Thoracic aorta (tissue), 2 donors: Measurements from ENCODE around the gene GAST. TPM values are rescaled to one million over a fixed set of nuclear protein-coding genes. Genes with fewer than 3 reads are reported as not detected.
"Not testable (repeated sequence)": the region's sequence is repeated elsewhere in the genome, so short reads cannot be mapped to it uniquely, and the experiment has no call there.

Source experiments
- ATAC-seq: fragments of 150-250 bp; one replicate; pipeline ENCODE4 v1.8.0; 2017; ENCODE audit warnings: low read depth; ENCODE audit not compliant: insufficient number of reproducible peaks, low FRiP score
- DNase-seq: peaks from one replicate; pipeline ENCODE4 v3.0.0-alpha.2; 2020; ENCODE audit warnings: low spot score
- H3K27ac ChIP-seq, 2 donors: fragments of 200-600 bp; sonication (generic); 1 replicate in 1 of 2; 2 replicates in 1 of 2; pipeline ENCODE4 v1.5.1; 2016; ENCODE audit warnings: mild to moderate bottlenecking in 2 of 2, moderate library complexity in 2 of 2
- H3K27me3 ChIP-seq: fragments of 200-600 bp; sonication (generic); replicated peaks from 2 replicates; pipeline ENCODE4 v1.6.0; 2016; ENCODE audit warnings: mild to moderate bottlenecking; ENCODE audit not compliant: insufficient read depth
- H3K36me3 ChIP-seq: fragments of 200-600 bp; sonication (generic); one replicate; pipeline ENCODE4 v1.5.1; 2016
- H3K4me1 ChIP-seq, 2 donors: fragments of 200-600 bp; sonication (generic); 1 replicate in 1 of 2; 2 replicates in 1 of 2; pipeline versions ENCODE4 v1.5.1 to v1.6.0; 2016; ENCODE audit warnings: low read depth in 2 of 2, mild to moderate bottlenecking in 1 of 2; ENCODE audit not compliant: control insufficient read depth in 1 of 2
- H3K4me3 ChIP-seq: fragments of 200-600 bp; sonication (generic); 2 replicates; pipeline ENCODE4 v1.5.1; 2016; ENCODE audit warnings: mild to moderate bottlenecking
- H3K9me3 ChIP-seq: fragments of 200-600 bp; sonication (generic); 2 replicates; pipeline ENCODE4 v1.5.1; 2016
- CTCF ChIP-seq: fragments of 200-600 bp; sonication (generic); IDR thresholded peaks from one replicate; pipeline ENCODE4 v1.5.1; 2019; ENCODE audit warnings: antibody characterized with exemption
- total RNA-seq, 2 donors: library from RNA; depleted of rRNA; stranded (reverse); fragments of >200 nt; gene quantifications; one replicate each; pipeline versions ENCODE4 v1.1.0 to v1.2.3, GENCODE V29; 2016

The GAST gene
- total RNA-seq, 2 donors from 2014 or later = not detected

GRCh38 chr17:41681776-41682175 lies 30.4 kb upstream of the GAST start:
- no peak for TF ChIP-seq CTCF
- no peak for DNase-seq
- no peak for ATAC-seq
- no peaks in the 10 kb centered on the region for H3K27me3 ChIP-seq
- H3K9me3 ChIP-seq = no peaks in the 10 kb centered on the region
- no peak overlapping the region for H3K27ac ChIP-seq
- H3K4me3 ChIP-seq = no peak overlapping the region
- H3K36me3 ChIP-seq = no peaks in the 10 kb centered on the region
- H3K4me1 ChIP-seq = no peaks in the 10 kb centered on the region

GRCh38 chr17:41682631-41683030 lies 29.5 kb upstream of the GAST start:
- TF ChIP-seq CTCF = no peak
- no peaks in the 10 kb centered on the region for H3K4me1 ChIP-seq
- no peaks in the 10 kb centered on the region for H3K9me3 ChIP-seq
- DNase-seq = no peak
- no peak overlapping the region for H3K4me3 ChIP-seq
- H3K27me3 ChIP-seq = no peaks in the 10 kb centered on the region
- H3K36me3 ChIP-seq = no peaks in the 10 kb centered on the region
- ATAC-seq = no peak
- H3K27ac ChIP-seq = no peak overlapping the region

- H3K9me3 ChIP-seq = no peaks in the 10 kb centered on the region
- no peak for ATAC-seq
- peaks cover 0 to 3% of the 10 kb centered on the region in 2 donors for H3K4me1 ChIP-seq
- no peak overlapping the region for H3K4me3 ChIP-seq
- no peak for TF ChIP-seq CTCF
- no peak for DNase-seq
- H3K27me3 ChIP-seq = no peaks in the 10 kb centered on the region
- no peak overlapping the region for H3K27ac ChIP-seq
- no peaks in the 10 kb centered on the region for H3K36me3 ChIP-seq
Observed at GRCh38 chr17:41683441-41684007, 28.6 kb upstream of the GAST start.

- no peaks in the 10 kb centered on the region for H3K9me3 ChIP-seq
- TF ChIP-seq CTCF = no peak
- H3K4me1 ChIP-seq = peaks cover 0 to 3% of the 10 kb centered on the region in 2 donors
- H3K4me3 ChIP-seq = no peak overlapping the region
- no peak for ATAC-seq
- no peaks in the 10 kb centered on the region for H3K27me3 ChIP-seq
- no peaks in the 10 kb centered on the region for H3K36me3 ChIP-seq
- DNase-seq = no peak
- no peak overlapping the region for H3K27ac ChIP-seq
Observed at GRCh38 chr17:41684035-41684434, 28.1 kb upstream of the GAST start.

GRCh38 chr17:41685753-41686152 lies 26.4 kb upstream of the GAST start:
- not testable (repeated sequence) for H3K9me3 ChIP-seq, H3K27ac ChIP-seq, H3K27me3 ChIP-seq, ATAC-seq, DNase-seq, H3K4me3 ChIP-seq
- Histone ChIP-seq H3K36me3 (peaks cover 11% of the 10 kb centered on the region), H3K4me1 (peaks cover 10 to 12% of the 10 kb centered on the region in 2 donors)

DNA sequence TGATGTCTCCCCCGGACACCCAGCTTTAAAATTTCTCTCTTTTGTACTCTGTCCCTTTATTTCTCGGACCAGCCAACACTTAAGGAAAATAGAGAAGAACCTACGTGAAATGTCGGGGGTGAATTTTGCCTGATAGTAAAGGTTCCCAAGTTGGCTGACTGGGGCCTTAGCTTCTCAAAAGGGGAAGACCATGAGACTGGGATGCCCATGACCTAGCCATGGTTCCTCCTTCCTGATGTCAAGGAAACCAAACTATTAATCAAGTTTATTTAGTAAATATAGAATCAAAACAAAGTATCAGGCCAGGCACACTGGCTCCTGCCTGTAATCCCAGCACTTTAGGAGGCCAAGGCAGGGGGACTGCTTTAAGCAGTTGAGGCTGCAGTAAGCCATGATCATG lies 25.9 kb upstream of the GAST start:
- DNase-seq (no peak), ATAC-seq (no peak)
- no peaks in the 10 kb centered on the region for H3K27me3 ChIP-seq
- H3K27ac ChIP-seq = no peak overlapping the region
- TF ChIP-seq CTCF = no peak
- no peaks in the 10 kb centered on the region for H3K9me3 ChIP-seq
- H3K36me3 ChIP-seq = peaks cover 16% of the 10 kb centered on the region
- H3K4me1 ChIP-seq = peaks cover 15% of the 10 kb centered on the region in 2 donors
- H3K4me3 ChIP-seq = no peak overlapping the region
